WERI-Rb-1 (cell line): ENCODE results near the gene ALOXE3.

Source experiments
- DNase-seq: peaks from one replicate; pipeline ENCODE4 v3.0.0-alpha.2; 2020
- H3K27ac ChIP-seq: fragments of 250-450 bp; sonication (Bioruptor Pico); 2 replicates; pipeline ENCODE4 v1.5.1; 2020; ENCODE audit warnings: mild to moderate bottlenecking, moderate library complexity
- H3K27me3 ChIP-seq: fragments of 250-450 bp; sonication (Bioruptor Pico); 2 replicates; pipeline ENCODE4 v1.5.1; 2021; ENCODE audit warnings: mild to moderate bottlenecking, low read depth, moderate library complexity; ENCODE audit not compliant: insufficient read depth, severe bottlenecking
- H3K36me3 ChIP-seq: fragments of 250-450 bp; sonication (Bioruptor Pico); 2 replicates; pipeline ENCODE4 v1.5.1; 2020; ENCODE audit warnings: mild to moderate bottlenecking, moderate library complexity
- H3K4me3 ChIP-seq: 2 replicates; pipeline ENCODE4 v1.5.1; 2011; ENCODE audit warnings: low read depth, mild to moderate bottlenecking, control low read depth, low read length
- H3K9me3 ChIP-seq: fragments of 250-450 bp; sonication (Bioruptor Pico); 2 replicates; pipeline ENCODE4 v1.5.1; 2021; ENCODE audit warnings: mild to moderate bottlenecking, moderate library complexity; ENCODE audit not compliant: severe bottlenecking
- CTCF ChIP-seq: IDR thresholded peaks from 2 replicates; pipeline ENCODE4 v1.5.1; 2011; ENCODE audit warnings: low read depth, mild to moderate bottlenecking, control low read depth, inconsistent platforms, low read length

Gene ALOXE3

GRCh38 chr17:8048236-8048635 lies 70.1 kb downstream of the ALOXE3 start:
- Histone ChIP-seq H3K9me3 (no peaks in the 10 kb centered on the region), H3K27ac (no peak overlapping the region), H3K36me3 (no peaks in the 10 kb centered on the region), H3K27me3 (no peaks in the 10 kb centered on the region), H3K4me3 (no peak overlapping the region)
- no peak for DNase-seq
- no peak for TF ChIP-seq CTCF

GRCh38 chr17:8047769-8048110 lies 70.6 kb downstream of the ALOXE3 start:
- Histone ChIP-seq H3K4me3 (no peak overlapping the region), H3K9me3 (no peaks in the 10 kb centered on the region), H3K36me3 (no peaks in the 10 kb centered on the region), H3K27ac (no peak overlapping the region), H3K27me3 (no peaks in the 10 kb centered on the region)
- TF ChIP-seq CTCF = no peak
- no peak for DNase-seq

- Histone ChIP-seq H3K36me3 (no peaks in the 10 kb centered on the region), H3K4me3 (no peak overlapping the region), H3K27me3 (no peaks in the 10 kb centered on the region), H3K27ac (no peak overlapping the region), H3K9me3 (no peaks in the 10 kb centered on the region)
- TF ChIP-seq CTCF = no peak
- DNase-seq = no peak
Measured at GRCh38 chr17:8046929-8047768, 71.2 kb downstream of the ALOXE3 start.

GRCh38 chr17:8046306-8046928 lies 71.9 kb downstream of the ALOXE3 start:
- no peak overlapping the region for H3K27ac ChIP-seq
- H3K9me3 ChIP-seq = no peaks in the 10 kb centered on the region
- DNase-seq = no peak
- no peaks in the 10 kb centered on the region for H3K27me3 ChIP-seq
- H3K36me3 ChIP-seq = no peaks in the 10 kb centered on the region
- TF ChIP-seq CTCF = no peak
- no peak overlapping the region for H3K4me3 ChIP-seq
